K562 (cell line): ENCODE data around the gene ARL8A. TPM values are rescaled to one million over a fixed set of nuclear protein-coding genes. Genes with fewer than 3 reads are reported as not detected.

Experiments
- ATAC-seq: fragments of 200-7000 bp; cut with Tn5 transposase; 3 replicates; pipeline ENCODE4 v1.9.1; 2020; ENCODE audit warnings: moderate library complexity
- BruUV-seq: library from RNA; stranded (reverse); fragments of 400-500 nt; replicated peaks from 2 replicates; lab custom pipeline; 2021; lab: Mats Ljungman, UMichigan
- CTCF ChIA-PET: fragments of 300-600 bp; formaldehyde crosslinking; extraction: SDS; loops from one replicate; lab custom pipeline; 2021; ENCODE audit warnings: low intra/inter-chr PET ratio; lab: Yijun Ruan, JAX
- POLR2A ChIA-PET: fragments of 300-600, 350-650 bp; sonication (Branson Sonifier 250); formaldehyde crosslinking; extraction: SDS; loops from one replicate; lab custom pipeline; 2021; ENCODE audit warnings: antibody characterized with exemption, inconsistent platforms; lab: Yijun Ruan, JAX
- DNase-seq, 4 experiments: peaks; one replicate each; pipeline versions ENCODE4 v3.0.0 to v3.0.0-alpha.2; 2011 to 2018; ENCODE audit warnings: low spot score in 3 of 4, mixed read lengths in 3 of 4; ENCODE audit errors: extremely low read depth in 1 of 4
- FAIRE-seq: peaks from 2 replicates; lab custom pipeline; 2011; peaks lifted over from hg19 to GRCh38; lab: Jason Lieb, UNC
- H2AFZ ChIP-seq: 2 replicates; pipeline ENCODE4 v1.6.0; 2011; ENCODE audit warnings: low read depth, low read length, control low read depth, inconsistent platforms
- H3K27ac ChIP-seq: fragments of 200-600 bp; 3 replicates; pipeline ENCODE4 v1.8.0; 2011; ENCODE audit warnings: low read depth, mild to moderate bottlenecking, control low read depth, inconsistent platforms, low read length, moderate library complexity, mixed read lengths; ENCODE audit errors: extremely low read depth
- H3K27me3 ChIP-seq, 2 experiments: fragments of 300-600 bp in 1 of 2; 2 replicates in 1 of 2; 3 replicates in 1 of 2; pipeline versions ENCODE4 v1.6.0 to v1.8.0; 2011; ENCODE audit warnings: inconsistent platforms in 2 of 2, low read length in 2 of 2, mild to moderate bottlenecking in 1 of 2, mixed read lengths in 1 of 2, moderate library complexity in 1 of 2; ENCODE audit not compliant: control insufficient read depth in 2 of 2, insufficient read depth in 2 of 2
- H3K36me3 ChIP-seq: fragments of 300-600 bp; 3 replicates; pipeline ENCODE4 v1.8.0; 2011; ENCODE audit warnings: mild to moderate bottlenecking, low read length, inconsistent platforms; ENCODE audit not compliant: control insufficient read depth, insufficient read depth
- H3K4me1 ChIP-seq, 2 experiments: fragments of 200-600 bp in 1 of 2; replicated peaks in 1 of 2; 2 replicates in 1 of 2; 3 replicates in 1 of 2; pipeline versions ENCODE4 v1.5.1 to v1.8.0; 2011; ENCODE audit warnings: inconsistent platforms in 2 of 2, low read length in 2 of 2, mild to moderate bottlenecking in 1 of 2, mixed read lengths in 1 of 2, moderate library complexity in 1 of 2; ENCODE audit not compliant: control insufficient read depth in 2 of 2, insufficient read depth in 2 of 2
- H3K4me2 ChIP-seq: 2 replicates; pipeline ENCODE4 v1.6.1; 2011; ENCODE audit warnings: low read length, control low read depth, inconsistent platforms, mixed read lengths; ENCODE audit not compliant: insufficient read depth
- H3K4me3 ChIP-seq: fragments of 200-600 bp; sonication (generic), shearing (Covaris generic); 2 replicates; pipeline ENCODE4 v1.5.1; 2016; ENCODE audit warnings: control low read depth, inconsistent platforms
- H3K79me2 ChIP-seq: fragments of 200-600 bp; 3 replicates; pipeline ENCODE4 v1.8.0; 2011; ENCODE audit warnings: low read length, inconsistent platforms; ENCODE audit not compliant: control insufficient read depth, insufficient read depth
- H3K9ac ChIP-seq, 2 experiments: 2 replicates each; pipeline versions ENCODE4 v1.6.0 to v1.6.1; 2011; ENCODE audit warnings: low read depth in 2 of 2, low read length in 2 of 2, control low read depth in 1 of 2, inconsistent platforms in 1 of 2, mild to moderate bottlenecking in 1 of 2, mixed read lengths in 1 of 2; ENCODE audit not compliant: insufficient read depth in 1 of 2
- H3K9me1 ChIP-seq: one replicate; pipeline ENCODE4 v1.6.0; 2011; ENCODE audit warnings: inconsistent platforms, mild to moderate bottlenecking, low read length, moderate library complexity; ENCODE audit not compliant: control insufficient read depth, insufficient read depth
- H3K9me3 ChIP-seq: replicated peaks from 2 replicates; pipeline ENCODE4 v1.5.1; 2011; ENCODE audit warnings: low read depth, low read length, inconsistent platforms; ENCODE audit not compliant: control insufficient read depth, insufficient read depth
- H4K20me1 ChIP-seq: replicated peaks from 2 replicates; pipeline ENCODE4 v1.6.1; 2011; ENCODE audit warnings: low read length, inconsistent platforms, mixed read lengths; ENCODE audit not compliant: control insufficient read depth, insufficient read depth
- ATF6 ChIP-seq: sonication (generic); formaldehyde crosslinking; IDR thresholded peaks from 2 replicates; pipeline ENCODE4 v1.4.0; 2020; ENCODE audit warnings: mild to moderate bottlenecking, missing genetic modification reagents
- CCAR2 ChIP-seq: fragments of 200-400 bp; formaldehyde crosslinking; IDR thresholded peaks from 2 replicates; pipeline ENCODE4 v1.6.1; 2017; ENCODE audit warnings: mild to moderate bottlenecking, low read depth, low read length
- CEBPZ ChIP-seq: fragments of 150-350 bp; IDR thresholded peaks from 2 replicates; pipeline ENCODE4 v1.6.1; 2014; ENCODE audit warnings: low read depth, mild to moderate bottlenecking, low read length, borderline replicate concordance
- DNMT1 ChIP-seq: fragments of 450-650 bp; IDR thresholded peaks from 2 replicates; pipeline ENCODE4 v1.6.1; 2016; ENCODE audit warnings: antibody characterized with exemption, mild to moderate bottlenecking
- EP400 ChIP-seq: fragments of 450-650 bp; IDR thresholded peaks from 2 replicates; pipeline ENCODE4 v1.6.1; 2017; ENCODE audit warnings: antibody characterized with exemption, mild to moderate bottlenecking, moderate library complexity
- KAT7 ChIP-seq: sonication (generic); formaldehyde crosslinking; IDR thresholded peaks from 2 replicates; pipeline ENCODE4 v1.8.0; 2022; ENCODE audit warnings: missing genetic modification reagents, mild to moderate bottlenecking, borderline replicate concordance
- KDM5B ChIP-seq: fragments of 200-600 bp; sonication (generic); IDR thresholded peaks from 2 replicates; pipeline ENCODE4 v1.6.1; 2012; ENCODE audit warnings: low read depth, mild to moderate bottlenecking, moderate library complexity, low read length, control low read depth, inconsistent platforms; ENCODE audit not compliant: insufficient replicate concordance
- KLF10 ChIP-seq: fragments of 250-450 bp; sonication (Bioruptor Pico); IDR thresholded peaks from 2 replicates; pipeline ENCODE4 v1.6.1; 2021; ENCODE audit warnings: matching md5 sums
- NONO ChIP-seq, 2 experiments: fragments of 200-400 bp in 1 of 2; fragments of 450-650 bp in 1 of 2; formaldehyde crosslinking in 1 of 2; IDR thresholded peaks; 2 replicates each; pipeline ENCODE4 v1.6.1; 2017; ENCODE audit warnings: low read depth in 2 of 2, mild to moderate bottlenecking in 2 of 2, moderate library complexity in 2 of 2, low read length in 1 of 2
- STAT5A ChIP-seq: IDR thresholded peaks from 2 replicates; pipeline ENCODE4 v1.6.1; 2012; ENCODE audit warnings: low read length, inconsistent platforms, borderline replicate concordance
- ZBTB17 ChIP-seq: fragments of 450-650 bp; formaldehyde crosslinking; IDR thresholded peaks from 2 replicates; pipeline ENCODE4 v1.4.0; 2020; ENCODE audit warnings: mild to moderate bottlenecking
- ZNF121 ChIP-seq: sonication (generic); formaldehyde crosslinking; conservative IDR thresholded peaks from 2 replicates; pipeline ENCODE4 v1.8.0; 2022; ENCODE audit warnings: missing genetic modification reagents
- ZNF263 ChIP-seq: sonication (generic); formaldehyde crosslinking; IDR thresholded peaks from 2 replicates; pipeline ENCODE4 v1.8.0; 2022; ENCODE audit warnings: mild to moderate bottlenecking, missing genetic modification reagents, borderline replicate concordance
- ZNF589 ChIP-seq: fragments of 200-800 bp; sonication (Bioruptor generic); IDR thresholded peaks from 2 replicates; pipeline ENCODE4 v1.6.1; 2016; ENCODE audit warnings: low read depth, missing genetic modification characterization, missing compliant biosample characterization
- ZNF740 ChIP-seq, 3 experiments: fragments of 200-800 bp in 1 of 3; sonication (Bioruptor generic) in 1 of 3; sonication (generic) in 1 of 3; formaldehyde crosslinking in 1 of 3; IDR thresholded peaks; 2 replicates each; pipeline versions ENCODE4 v1.6.1 to v1.8.0; 2016 to 2022; ENCODE audit warnings: mild to moderate bottlenecking in 2 of 3, missing compliant biosample characterization in 2 of 3, missing genetic modification characterization in 2 of 3, missing genetic modification reagents in 1 of 3
- ZNF780A ChIP-seq: fragments of 250-450 bp; sonication (Bioruptor Pico); IDR thresholded peaks from 2 replicates; pipeline ENCODE4 v1.5.0; 2021; ENCODE audit warnings: mild to moderate bottlenecking
- WGBS: fragments of 100-300 bp; shearing (Covaris generic); methylation state at CpG from one replicate; pipeline ENCODE4 v1.1.6; 2016; ENCODE audit warnings: low coverage, mixed read lengths; ENCODE audit not compliant: insufficient coverage; ENCODE audit errors: missing lambda C conversion rate; 5-methylcytosine and 5-hydroxymethylcytosine counted together
- in situ Hi-C: fragments of 300-500 bp; cut with MboI; formaldehyde crosslinking; loops from 4 replicates; pipeline ENCODE4 v1.15.0; 2018; ENCODE audit warnings: inconsistent platforms, mixed read lengths
- intact Hi-C: fragments of 100-400 bp; cut with micrococcal nuclease; formaldehyde crosslinking; loops from 2 replicates; pipeline ENCODE4 v1.14.2; 2022
- polyA plus RNA-seq, 8 experiments: library from polyadenylated mRNA; depleted of rRNA in 4 of 8; stranded (reverse) in 5 of 8; unstranded in 3 of 8; fragments of >200 nt; fragmentation: Nextera tagmentation in 2 of 8; fragmentation: Illumina TruSeq in 1 of 8; extraction: Ambion mirVana in 2 of 8; extraction: Trizol in 1 of 8; gene quantifications; 2 replicates each; pipeline versions ENCODE4 v1.2.1 to v1.2.3, GENCODE V29; 2011 to 2014; ENCODE audit warnings: inconsistent platforms in 1 of 8, missing spikeins in 1 of 8
- total RNA-seq, 7 experiments: library from RNA; depleted of rRNA in 6 of 7; stranded (reverse); fragments of >200 nt in 6 of 7; fragmentation: Illumina TruSeq in 2 of 7; extraction: Trizol in 2 of 7; gene quantifications; 2 replicates each; pipeline versions ENCODE4 v1.2.1 to v1.2.3, GENCODE V29; 2011 to 2021; ENCODE audit warnings: low replicate concordance in 1 of 7

ARL8A gene
- total and polyA plus RNA-seq, 9 of the 15 experiments (the other 6 are each of a cell fraction or from before 2014, with no cell fraction given), result 0.17 to 27.3 (median 15.6) TPM

- in situ Hi-C loops, result no loop called here
- ATAC-seq, result no peak
- Histone ChIP-seq H3K9ac (no peak overlapping the region), H3K27me3 (peaks cover 3 to 14% of the 10 kb centered on the region in 2 experiments; a peak in 3 of 5 replicates), H3K36me3 (no peaks in the 10 kb centered on the region), H4K20me1 (0 out of 2 replicates have a peak, but pooled peaks cover 3% of the 10 kb centered on the region), H3K9me1 (no peaks in the 10 kb centered on the region), H3K27ac (no peak overlapping the region), H3K4me1 (peaks cover 8% of the 10 kb centered on the region in 2 experiments; a peak in 4 of 5 replicates), H3K4me3 (no peak overlapping the region), H3K9me3 (no peaks in the 10 kb centered on the region), H3K4me2 (no peak overlapping the region), H2AFZ (no peak overlapping the region), H3K79me2 (no peaks in the 10 kb centered on the region)
- POLR2A ChIA-PET, result interaction anchor here (0.6 to 1.6 kb wide), 10 partner anchors 8 to 159 kb away, joined by 3 to 4 read pairs (median 3); partner anchors contain the start of gene TIMM17A
- no peak for TF ChIP-seq ZNF263 (CRISPR knock-in tag)
- no peak for TF ChIP-seq CEBPZ
- no peak for TF ChIP-seq ZNF740 (CRISPR knock-in tag; IDR thresholded peaks at IDR 0.05)
- TF ChIP-seq ZNF740 (tag; IDR thresholded peaks at IDR 0.05), result no peak
- TF ChIP-seq ZNF589 (CRISPR knock-in tag), result no peak
- no peak for TF ChIP-seq ZNF121
- no peak for TF ChIP-seq ATF6 (CRISPR knock-in tag)
- TF ChIP-seq EP400, result no peak
- TF ChIP-seq KLF10 (CRISPR knock-in tag), result no peak
- no peak for TF ChIP-seq STAT5A
- TF ChIP-seq ZNF780A, result no peak
- TF ChIP-seq NONO (IDR thresholded peaks at IDR 0.05; ENCODE audit: low read depth in 2 of 2, low read length in 1 of 2), result no peak
- TF ChIP-seq KDM5B, result no peak
- no peak for TF ChIP-seq KAT7
- TF ChIP-seq CCAR2, result no peak
- no peak for TF ChIP-seq ZBTB17 (CRISPR knock-in tag)
- no peak for TF ChIP-seq DNMT1
- no TSS peak for BruUV-seq
- FAIRE-seq, result no peak
- CTCF ChIA-PET, result no interaction called here
- WGBS, result 2% methylated on average over 2 of the region's 2 CpGs
- DNase-seq, result no peak
- intact Hi-C loops, result no loop called here
Observed at GRCh38 chr1:202113690-202114300, 30.7 kb downstream of the ARL8A start.
